ENCODE results near the gene AICDA. TPM values are rescaled to one million over a fixed set of nuclear protein-coding genes. Genes with fewer than 3 reads are reported as not detected.

The AICDA gene
- total RNA-seq, 1 experiment from 2014 or later = not detected

- in situ Hi-C loops (cut with HindIII; ENCODE audit: low pct_unique_long_range_greater_than_20kb, low sequenced_read_pairs) = no loop called here
- CTCF ChIA-PET = no interaction called here
- TF ChIP-seq SIN3A (IDR thresholded peaks at IDR 0.05; ENCODE audit: borderline replicate concordance, insufficient read depth, low read depth, low read length) (no peak), TCF7L2 (IDR thresholded peaks at IDR 0.05; ENCODE audit: low read depth, low read length) (no peak), POLR2AphosphoS5 (IDR thresholded peaks at IDR 0.05; ENCODE audit: low read depth, low read length) (no peak), CTCF (IDR thresholded peaks at IDR 0.05) (no peak), REST (IDR thresholded peaks at IDR 0.05; ENCODE audit: insufficient read depth in 1 of 2, low read depth in 2 of 2, low read length in 1 of 2) (no peak)
- DNase-seq (ENCODE audit: low read depth, low spot score) (no peak), ATAC-seq (no peak)
- no peaks in the 10 kb centered on the region for H3K36me3 ChIP-seq (ENCODE audit: control insufficient read depth, insufficient read depth, low read length)
- intact Hi-C loops (cut with micrococcal nuclease; ENCODE audit: unreplicated experiment) = no loop called here
- no peak overlapping the region for H3K4me3 ChIP-seq (ENCODE audit: low read depth in 2 of 2, low read length in 2 of 2)
- H3K27me3 ChIP-seq (ENCODE audit: control insufficient read depth, insufficient read depth, low read length) = no peaks in the 10 kb centered on the region; the same call in 1 of the 2 replicates
- no peaks in the 10 kb centered on the region for H3K9me3 ChIP-seq (ENCODE audit: control insufficient read depth, insufficient read depth, low read depth, low read length)
- BruUV-seq (replicated peaks) = no TSS peak
- no peak overlapping the region for H3K27ac ChIP-seq (ENCODE audit: low read length)
- POLR2A ChIA-PET = no interaction called here
- H3K4me1 ChIP-seq (ENCODE audit: control insufficient read depth, insufficient read depth, low read length) = no peaks in the 10 kb centered on the region
These were observed 5.8 kb downstream of the AICDA start for GRCh38 chr12:8606890-8607289.

- CTCF ChIA-PET = no interaction called here
- TF ChIP-seq TCF7L2 (IDR thresholded peaks at IDR 0.05; ENCODE audit: low read depth, low read length) (no peak), CTCF (IDR thresholded peaks at IDR 0.05) (no peak), POLR2AphosphoS5 (IDR thresholded peaks at IDR 0.05; ENCODE audit: low read depth, low read length) (no peak), REST (IDR thresholded peaks at IDR 0.05; ENCODE audit: insufficient read depth in 1 of 2, low read depth in 2 of 2, low read length in 1 of 2) (no peak)
- in situ Hi-C loops (cut with HindIII; ENCODE audit: low pct_unique_long_range_greater_than_20kb, low sequenced_read_pairs) (no loop called here), intact Hi-C loops (cut with micrococcal nuclease; ENCODE audit: unreplicated experiment) (no loop called here)
- Histone ChIP-seq H3K9me3 (ENCODE audit: control insufficient read depth, insufficient read depth, low read depth, low read length) (no peaks in the 10 kb centered on the region), H3K27me3 (ENCODE audit: control insufficient read depth, insufficient read depth, low read length) (no peaks in the 10 kb centered on the region; the same call in 1 of the 2 replicates), H3K4me1 (ENCODE audit: control insufficient read depth, insufficient read depth, low read length) (no peaks in the 10 kb centered on the region), H3K4me3 (ENCODE audit: low read depth in 2 of 2, low read length in 2 of 2) (no peak overlapping the region), H3K27ac (ENCODE audit: low read length) (no peak overlapping the region), H3K36me3 (ENCODE audit: control insufficient read depth, insufficient read depth, low read length) (no peaks in the 10 kb centered on the region)
- POLR2A ChIA-PET = no interaction called here
- BruUV-seq (replicated peaks) = no TSS peak
- no peak for DNase-seq (ENCODE audit: low read depth, low spot score)
- no peak for ATAC-seq
These were observed 7.6 kb downstream of the AICDA start for GRCh38 chr12:8605057-8605456.

All from Panc1 (cell line).